ENCODE data around the gene KRT3. TPM values are rescaled to one million over a fixed set of nuclear protein-coding genes. Genes with fewer than 3 reads are reported as not detected.
A peak's percentile ranks its signal among the peaks of the same experiment; 100 is the strongest.

Gene KRT3
- total RNA-seq, 4 donors from 2014 or later: not detected

GRCh38 chr12:52837413-52837741, 41.5 kb upstream of the KRT3 start:
- H3K27me3 ChIP-seq: no peaks in the 10 kb centered on the region
- WGBS: 67% methylated on average over 9 of the region's 9 CpGs
- DNase-seq (ENCODE audit: low spot score in 2 of 2): no peak

GRCh38 chr12:52836491-52837412, 40.8 kb upstream of the KRT3 start:
- TF ChIP-seq EP300 (IDR thresholded peaks at IDR 0.05) (no peak), POLR2AphosphoS5 (IDR thresholded peaks at IDR 0.05) (no peak), POLR2A (IDR thresholded peaks at IDR 0.05) (no peak)
- TF ChIP-seq, protein P1, sequence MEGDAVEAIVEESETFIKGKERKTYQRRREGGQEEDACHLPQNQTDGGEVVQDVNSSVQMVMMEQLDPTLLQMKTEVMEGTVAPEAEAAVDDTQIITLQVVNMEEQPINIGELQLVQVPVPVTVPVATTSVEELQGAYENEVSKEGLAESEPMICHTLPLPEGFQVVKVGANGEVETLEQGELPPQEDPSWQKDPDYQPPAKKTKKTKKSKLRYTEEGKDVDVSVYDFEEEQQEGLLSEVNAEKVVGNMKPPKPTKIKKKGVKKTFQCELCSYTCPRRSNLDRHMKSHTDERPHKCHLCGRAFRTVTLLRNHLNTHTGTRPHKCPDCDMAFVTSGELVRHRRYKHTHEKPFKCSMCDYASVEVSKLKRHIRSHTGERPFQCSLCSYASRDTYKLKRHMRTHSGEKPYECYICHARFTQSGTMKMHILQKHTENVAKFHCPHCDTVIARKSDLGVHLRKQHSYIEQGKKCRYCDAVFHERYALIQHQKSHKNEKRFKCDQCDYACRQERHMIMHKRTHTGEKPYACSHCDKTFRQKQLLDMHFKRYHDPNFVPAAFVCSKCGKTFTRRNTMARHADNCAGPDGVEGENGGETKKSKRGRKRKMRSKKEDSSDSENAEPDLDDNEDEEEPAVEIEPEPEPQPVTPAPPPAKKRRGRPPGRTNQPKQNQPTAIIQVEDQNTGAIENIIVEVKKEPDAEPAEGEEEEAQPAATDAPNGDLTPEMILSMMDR (IDR thresholded peaks at IDR 0.05): no peak
- H3K36me3 ChIP-seq: no peaks in the 10 kb centered on the region
- no peak for DNase-seq (ENCODE audit: low spot score in 2 of 2)
- H3K27me3 ChIP-seq: no peaks in the 10 kb centered on the region
- no peak overlapping the region for H3K4me3 ChIP-seq
- WGBS: 84% methylated on average over 9 of the region's 9 CpGs
- no peaks in the 10 kb centered on the region for H3K9me3 ChIP-seq
- no peak overlapping the region for H3K27ac ChIP-seq
- peaks cover 5% of the 10 kb centered on the region for H3K4me1 ChIP-seq

More at GRCh38 chr12:52837413-52837741, 41.5 kb upstream of the KRT3 start:
- Histone ChIP-seq H3K27ac (no peak overlapping the region), H3K4me1 (peaks cover 5% of the 10 kb centered on the region), H3K4me3 (no peak overlapping the region), H3K9me3 (no peaks in the 10 kb centered on the region), H3K36me3 (no peaks in the 10 kb centered on the region)
- no peak for TF ChIP-seq EP300 (IDR thresholded peaks at IDR 0.05)
- TF ChIP-seq, protein P1 (IDR thresholded peaks at IDR 0.05): no peak
- TF ChIP-seq POLR2AphosphoS5 (IDR thresholded peaks at IDR 0.05): no peak
- TF ChIP-seq POLR2A (IDR thresholded peaks at IDR 0.05): no peak

GRCh38 chr12:52836042-52836466, 40.1 kb upstream of the KRT3 start:
- WGBS: 91% methylated on average over 2 of the region's 7 CpGs

GRCh38 chr12:52835271-52836041, 39.5 kb upstream of the KRT3 start:
- WGBS: 76% methylated on average over 14 of the region's 15 CpGs
- peaks cover 5% of the 10 kb centered on the region for H3K4me1 ChIP-seq
- no peaks in the 10 kb centered on the region for H3K27me3 ChIP-seq
- H3K27ac ChIP-seq: no peak overlapping the region
- H3K36me3 ChIP-seq: no peaks in the 10 kb centered on the region
- no peaks in the 10 kb centered on the region for H3K9me3 ChIP-seq
- DNase-seq (ENCODE audit: low spot score in 2 of 2): peak in 1 of 2 donors; percentile 32
- TF ChIP-seq EP300 (IDR thresholded peaks at IDR 0.05) (no peak), POLR2A (IDR thresholded peaks at IDR 0.05) (no peak), POLR2AphosphoS5 (IDR thresholded peaks at IDR 0.05) (no peak)
- no peak overlapping the region for H3K4me3 ChIP-seq

More at GRCh38 chr12:52836042-52836466, 40.1 kb upstream of the KRT3 start:
- no peak for TF ChIP-seq EP300 (IDR thresholded peaks at IDR 0.05)
- TF ChIP-seq, protein P1 (IDR thresholded peaks at IDR 0.05): no peak
- no peak for TF ChIP-seq POLR2A (IDR thresholded peaks at IDR 0.05)
- TF ChIP-seq POLR2AphosphoS5 (IDR thresholded peaks at IDR 0.05): no peak
- Histone ChIP-seq H3K27ac (no peak overlapping the region), H3K4me1 (peaks cover 5% of the 10 kb centered on the region), H3K27me3 (no peaks in the 10 kb centered on the region), H3K36me3 (no peaks in the 10 kb centered on the region), H3K9me3 (no peaks in the 10 kb centered on the region), H3K4me3 (no peak overlapping the region)
- no peak for DNase-seq (ENCODE audit: low spot score in 2 of 2)

DNA sequence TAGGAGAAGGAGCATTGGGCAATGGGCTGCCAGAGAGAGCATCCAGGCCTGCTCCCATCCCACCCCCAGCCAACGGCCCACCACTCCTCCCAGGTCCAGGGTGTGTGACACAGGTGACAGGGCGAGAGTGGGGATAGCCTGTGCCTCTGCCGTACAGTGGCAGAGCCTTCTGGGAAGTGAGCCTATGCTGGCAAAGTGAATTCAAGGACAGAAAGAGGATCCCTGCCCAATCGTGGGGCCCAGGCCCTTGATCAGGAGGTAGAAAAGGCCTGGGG, 38.7 kb upstream of the KRT3 start:
- no peaks in the 10 kb centered on the region for H3K27me3 ChIP-seq
- WGBS: 52% methylated on average over 4 of the region's 4 CpGs
- no peak for TF ChIP-seq EP300 (IDR thresholded peaks at IDR 0.05)
- TF ChIP-seq, protein P1 (IDR thresholded peaks at IDR 0.05): no peak
- no peak for TF ChIP-seq POLR2A (IDR thresholded peaks at IDR 0.05)
- TF ChIP-seq POLR2AphosphoS5 (IDR thresholded peaks at IDR 0.05): no peak

More for the DNA sequence above, 38.7 kb upstream of the KRT3 start:
- no peak overlapping the region for H3K4me3 ChIP-seq
- H3K36me3 ChIP-seq: no peaks in the 10 kb centered on the region
- H3K27ac ChIP-seq: no peak overlapping the region
- no peaks in the 10 kb centered on the region for H3K9me3 ChIP-seq
- no peak for DNase-seq (ENCODE audit: low spot score in 2 of 2)
- H3K4me1 ChIP-seq: peaks cover 5% of the 10 kb centered on the region
